HUES6 (cell line): Measurements from ENCODE around the gene CLK2.

Experiments
- H3K27ac ChIP-seq: 2 replicates; pipeline ENCODE4 v1.7.0; 2013; ENCODE audit warnings: low read depth, mild to moderate bottlenecking, low read length, inconsistent platforms
- H3K27me3 ChIP-seq: 2 replicates; pipeline ENCODE4 v1.6.1; 2013; ENCODE audit warnings: low read length; ENCODE audit not compliant: control insufficient read depth, insufficient read depth
- H3K36me3 ChIP-seq: 2 replicates; pipeline ENCODE4 v1.6.1; 2013; ENCODE audit warnings: low read length; ENCODE audit not compliant: control insufficient read depth, insufficient read depth
- H3K4me1 ChIP-seq: 2 replicates; pipeline ENCODE4 v1.6.1; 2013; ENCODE audit warnings: low read length; ENCODE audit not compliant: control insufficient read depth, insufficient read depth
- H3K4me3 ChIP-seq: 2 replicates; pipeline ENCODE4 v1.5.1; 2013; ENCODE audit warnings: low read depth, low read length
- H3K9ac ChIP-seq: one replicate; pipeline ENCODE4 v1.6.1; 2013; ENCODE audit warnings: mild to moderate bottlenecking, low read length
- H3K9me3 ChIP-seq: 2 replicates; pipeline ENCODE4 v1.6.1; 2013; ENCODE audit warnings: low read depth, low read length; ENCODE audit not compliant: control insufficient read depth, insufficient read depth

CLK2 gene

GRCh38 chr1:155309423-155310021 is 36.2 kb upstream of the CLK2 start:
- H3K27me3 ChIP-seq = no peaks in the 10 kb centered on the region
- H3K4me1 ChIP-seq = peaks cover 13% of the 10 kb centered on the region
- H3K36me3 ChIP-seq = peaks cover 47% of the 10 kb centered on the region
- H3K4me3 ChIP-seq = peak overlapping the region; percentile 79
- H3K9ac ChIP-seq = peak overlapping the region; percentile 94
- peak overlapping the region; percentile 80; the same call in 1 of the 2 replicates for H3K27ac ChIP-seq
- no peaks in the 10 kb centered on the region for H3K9me3 ChIP-seq

GRCh38 chr1:155308493-155309422 is 35.5 kb upstream of the CLK2 start, which contains the start of gene FDPS:
FDPS (plus strand) TSS chr1:155308866; CDS start chr1:155309790, 924 bp downstream.
- Histone ChIP-seq H3K4me1 (peaks cover 13% of the 10 kb centered on the region), H3K27me3 (no peaks in the 10 kb centered on the region), H3K9ac (peak within 1 kb of the TSS; percentile 94), H3K4me3 (peak within 1 kb of the TSS; percentile 79), H3K9me3 (no peaks in the 10 kb centered on the region), H3K36me3 (peaks cover 40% of the 10 kb centered on the region), H3K27ac (peak within 1 kb of the TSS; percentile 80; the same call in 1 of the 2 replicates)

DNA sequence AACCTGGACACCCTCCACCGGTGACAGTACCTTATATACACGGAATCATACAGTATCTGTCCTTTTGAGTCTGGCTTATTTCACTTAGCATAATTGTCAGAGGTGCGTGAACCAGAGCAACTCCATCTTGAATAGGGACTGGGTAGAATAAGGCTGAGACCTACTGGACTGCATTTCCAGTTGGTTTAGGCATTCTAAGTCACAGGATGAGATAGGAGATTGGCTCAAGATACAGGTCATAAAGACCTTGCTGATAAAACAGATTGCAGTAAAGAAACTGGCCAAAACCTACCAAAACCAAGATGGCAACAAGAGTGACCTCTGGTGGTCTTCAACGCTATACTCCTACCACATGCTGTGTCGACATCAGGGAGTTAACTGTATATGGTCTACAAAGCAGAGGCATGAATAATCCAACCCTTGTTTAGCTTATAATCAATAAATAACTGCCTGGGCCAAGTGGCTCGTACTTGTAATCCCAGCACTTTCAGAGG is 34.0 kb upstream of the CLK2 start:
- H3K4me3 ChIP-seq = no peak overlapping the region
- H3K27me3 ChIP-seq = no peaks in the 10 kb centered on the region
- H3K27ac ChIP-seq = no peak overlapping the region
- no peaks in the 10 kb centered on the region for H3K9me3 ChIP-seq
- peaks cover 13% of the 10 kb centered on the region for H3K4me1 ChIP-seq
- H3K9ac ChIP-seq = no peak overlapping the region
- peaks cover 27% of the 10 kb centered on the region for H3K36me3 ChIP-seq

DNA sequence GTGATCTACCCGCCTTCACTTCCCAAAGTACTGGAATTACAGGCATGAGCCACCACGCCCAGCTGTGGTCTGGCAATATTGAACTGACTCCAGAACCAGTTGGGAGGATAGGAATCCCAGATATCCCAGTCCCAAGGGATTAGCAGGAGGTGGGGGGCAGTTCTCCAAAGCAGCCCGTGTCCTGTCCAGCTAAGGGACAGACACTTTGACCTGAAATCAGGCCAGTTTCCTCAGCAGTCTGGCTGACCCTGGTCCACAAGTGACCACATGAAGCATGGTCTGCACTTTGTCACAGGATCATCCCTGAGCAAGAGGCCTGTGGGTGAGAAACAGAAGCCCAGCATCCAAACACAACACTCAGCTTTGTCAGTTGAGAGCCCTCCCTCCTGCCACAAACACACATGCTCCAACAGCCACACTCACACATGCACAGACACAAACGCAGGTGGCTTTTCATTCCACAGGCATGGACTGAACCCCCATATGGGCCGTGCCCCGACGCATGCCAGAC is 32.6 kb upstream of the CLK2 start:
- Histone ChIP-seq H3K36me3 (peaks cover 17% of the 10 kb centered on the region), H3K27me3 (no peaks in the 10 kb centered on the region), H3K9ac (no peak overlapping the region), H3K27ac (no peak overlapping the region), H3K9me3 (no peaks in the 10 kb centered on the region), H3K4me3 (no peak overlapping the region), H3K4me1 (peaks cover 13% of the 10 kb centered on the region)

DNA sequence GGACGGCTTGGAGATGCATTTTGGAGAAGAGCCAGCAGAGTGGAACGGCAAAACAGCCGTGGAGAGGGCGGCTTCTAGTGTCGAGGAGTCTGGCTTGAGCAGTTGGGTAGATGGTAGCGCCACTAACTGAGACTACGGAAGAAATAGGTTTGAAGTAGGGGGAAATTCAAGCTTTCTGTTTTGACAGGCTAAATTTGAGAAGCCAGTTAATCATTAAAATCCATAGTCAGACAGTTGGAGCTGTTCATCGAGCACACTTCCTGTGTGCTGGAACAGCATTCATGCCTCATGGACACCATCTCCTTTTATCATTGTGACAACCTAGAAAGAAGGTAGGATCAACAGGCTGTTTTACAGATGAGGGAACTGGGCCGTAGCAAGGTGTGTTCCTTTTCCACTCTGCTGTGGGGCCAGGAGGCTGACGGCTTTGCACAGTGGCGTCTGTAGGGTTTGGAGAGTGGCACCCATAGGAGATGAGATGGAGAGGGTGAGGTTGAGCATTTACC is 31.3 kb upstream of the CLK2 start:
- Histone ChIP-seq H3K27me3 (no peaks in the 10 kb centered on the region), H3K4me1 (peaks cover 8% of the 10 kb centered on the region), H3K9ac (no peak overlapping the region), H3K9me3 (no peaks in the 10 kb centered on the region), H3K27ac (no peak overlapping the region), H3K4me3 (no peak overlapping the region), H3K36me3 (0 out of 2 replicates have a peak, but pooled peaks cover 6% of the 10 kb centered on the region)

DNA sequence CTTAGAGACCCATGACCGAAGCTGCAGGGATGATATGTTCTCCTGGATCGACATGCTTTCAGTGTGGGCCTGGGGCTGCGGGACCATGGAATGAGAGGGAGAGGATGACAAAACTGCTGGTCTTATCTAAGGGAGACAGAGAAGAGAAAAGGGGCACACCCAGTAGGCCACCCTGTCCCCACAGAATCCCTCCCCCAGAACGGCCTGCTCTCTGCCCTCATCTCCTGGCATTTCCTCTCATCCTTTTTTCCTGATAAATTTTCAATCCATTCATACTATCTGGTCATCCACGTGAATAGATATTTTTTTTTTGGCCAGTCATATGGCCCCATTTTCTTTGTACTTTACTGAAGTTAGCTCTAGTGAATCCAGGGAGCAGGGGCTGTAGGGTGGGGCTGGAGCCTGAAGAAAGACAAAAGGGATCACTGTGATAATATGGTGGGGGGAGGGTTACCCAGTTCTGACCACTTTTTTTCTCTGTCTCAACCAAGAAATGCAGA is 28.1 kb upstream of the CLK2 start, which contains the start of gene PKLR:
TSS of gene PKLR (minus strand) at position 97 of the 500 bp plus-strand sequence. CDS start at position 54, 43 bp downstream.
- Histone ChIP-seq H3K27ac (no peak within 1 kb of the TSS), H3K4me3 (no peak within 1 kb of the TSS), H3K9me3 (no peaks in the 10 kb centered on the region), H3K27me3 (peaks cover 8% of the 10 kb centered on the region; the same call in 1 of the 2 replicates), H3K9ac (no peak within 1 kb of the TSS), H3K4me1 (peaks cover 5% of the 10 kb centered on the region; the same call in 1 of the 2 replicates), H3K36me3 (no peaks in the 10 kb centered on the region)

DNA sequence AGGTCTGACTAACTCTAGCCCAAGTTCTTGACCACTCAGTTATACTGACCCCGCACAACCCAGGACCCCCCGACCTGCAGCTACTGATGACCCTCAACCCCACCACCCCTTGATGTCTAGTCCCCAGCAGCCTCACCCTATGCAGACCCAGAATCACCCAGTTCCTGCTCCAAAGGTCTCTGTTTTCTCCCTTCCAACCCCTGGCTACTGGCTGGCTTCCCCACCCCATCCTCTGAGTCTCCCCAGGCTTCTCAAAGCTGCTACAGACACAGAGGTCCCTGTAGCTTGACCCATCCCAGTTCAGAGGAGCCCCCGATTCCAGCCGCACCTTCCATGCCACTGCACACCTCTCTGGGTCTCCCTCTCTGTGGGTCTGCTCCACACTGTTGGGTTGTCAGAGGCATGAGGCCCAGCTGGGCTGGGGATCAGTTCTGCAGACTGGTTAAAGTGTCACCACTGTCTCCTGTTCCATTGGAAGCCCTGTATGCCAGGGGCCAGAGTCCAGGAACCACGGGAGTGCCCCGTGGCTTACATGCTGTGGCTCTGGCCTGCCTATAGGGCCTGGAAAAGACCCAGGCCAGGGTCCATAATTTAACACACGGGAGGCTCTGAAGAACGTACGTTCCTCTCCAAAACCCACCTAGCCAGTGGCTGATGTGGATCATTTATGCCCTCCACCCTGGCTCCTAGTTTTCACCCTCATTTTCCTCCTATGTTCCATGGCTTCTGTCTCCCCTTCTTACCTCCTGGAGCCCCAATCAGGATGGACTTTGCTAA is 27.4 kb upstream of the CLK2 start:
- peaks cover 15% of the 10 kb centered on the region for H3K27me3 ChIP-seq
- H3K4me3 ChIP-seq = no peak overlapping the region
- H3K9ac ChIP-seq = no peak overlapping the region
- H3K4me1 ChIP-seq = peaks cover 2% of the 10 kb centered on the region; the same call in 1 of the 2 replicates
- H3K9me3 ChIP-seq = no peaks in the 10 kb centered on the region
- H3K27ac ChIP-seq = no peak overlapping the region
- no peaks in the 10 kb centered on the region for H3K36me3 ChIP-seq

DNA sequence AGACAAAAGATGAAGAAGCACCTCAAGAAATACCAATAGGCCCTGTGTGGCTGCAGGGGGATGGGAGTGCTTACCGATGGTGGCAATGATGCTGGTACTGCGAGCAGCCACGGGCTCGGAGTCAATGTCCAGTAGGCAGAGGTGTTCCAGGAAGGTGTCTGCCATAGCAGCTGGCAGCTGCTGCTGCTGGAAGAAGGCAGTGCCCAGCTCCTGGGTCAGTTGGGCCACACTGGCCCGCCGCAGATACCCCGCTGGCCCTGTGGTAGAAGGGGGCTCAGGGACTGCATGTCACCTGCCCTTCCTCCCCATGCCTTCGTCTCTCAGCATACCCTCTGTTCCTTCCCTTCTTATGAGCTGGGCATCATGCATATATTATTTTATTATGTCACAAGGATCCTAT is 26.7 kb upstream of the CLK2 start:
- no peaks in the 10 kb centered on the region for H3K9me3 ChIP-seq
- no peak overlapping the region for H3K4me3 ChIP-seq
- H3K9ac ChIP-seq = no peak overlapping the region

DNA sequence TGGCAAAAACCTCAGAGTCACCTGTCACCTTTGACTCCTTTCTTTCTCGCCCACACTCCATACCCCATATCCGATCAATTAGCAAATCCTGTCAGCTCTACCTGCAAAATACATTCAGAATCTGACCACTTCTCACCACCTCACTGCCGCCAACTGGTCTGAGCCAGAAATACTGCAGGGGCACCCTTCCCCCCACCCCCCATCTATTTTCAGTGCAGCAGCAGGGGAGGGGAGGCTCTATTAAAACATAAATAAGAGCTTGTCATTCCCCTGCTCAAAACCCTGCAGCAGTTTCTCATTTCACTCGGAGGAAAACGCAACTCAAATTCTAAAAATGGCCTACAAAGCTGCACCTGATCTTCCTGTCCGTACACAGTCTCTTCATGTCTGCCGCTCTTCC is 24.1 kb upstream of the CLK2 start:
- Histone ChIP-seq H3K36me3 (no peaks in the 10 kb centered on the region), H3K4me1 (0 out of 2 replicates have a peak, but pooled peaks cover 9% of the 10 kb centered on the region), H3K9me3 (no peaks in the 10 kb centered on the region), H3K4me3 (no peak overlapping the region), H3K27ac (no peak overlapping the region), H3K9ac (no peak overlapping the region), H3K27me3 (peaks cover 47% of the 10 kb centered on the region)

More for the DNA sequence above, 26.7 kb upstream of the CLK2 start:
- Histone ChIP-seq H3K27me3 (peaks cover 22% of the 10 kb centered on the region), H3K36me3 (no peaks in the 10 kb centered on the region), H3K27ac (no peak overlapping the region), H3K4me1 (0 out of 2 replicates have a peak, but pooled peaks cover 5% of the 10 kb centered on the region)

- no peak overlapping the region for H3K27ac ChIP-seq
- H3K9ac ChIP-seq = no peak overlapping the region
- H3K36me3 ChIP-seq = no peaks in the 10 kb centered on the region
- no peak overlapping the region for H3K4me3 ChIP-seq
- peaks cover 47% of the 10 kb centered on the region for H3K27me3 ChIP-seq
- no peaks in the 10 kb centered on the region for H3K9me3 ChIP-seq
- 0 out of 2 replicates have a peak, but pooled peaks cover 9% of the 10 kb centered on the region for H3K4me1 ChIP-seq
Observed at GRCh38 chr1:155296661-155297060, 23.4 kb upstream of the CLK2 start.
